Heart left ventricle (tissue), 16 donors: ENCODE data around the gene USP8. TPM values are rescaled to one million over a fixed set of nuclear protein-coding genes. Genes with fewer than 3 reads are reported as not detected.

Experiments
- ATAC-seq, 4 donors: fragments of 200-7000 bp; cut with Tn5 transposase; one replicate each; pipeline ENCODE4 v1.9.1; 2020 to 2022; ENCODE audit warnings: moderate library complexity in 4 of 4, mild to moderate bottlenecking in 3 of 4, moderate number of reproducible peaks in 1 of 4
- DNase-seq, 5 donors: peaks; one replicate each; pipeline ENCODE4 v3.0.0-alpha.2; 2020
- H3K27ac ChIP-seq, 12 donors: fragments of 200-600 bp; sonication (generic) in 4 of 12; one replicate each; pipeline versions ENCODE4 v1.5.0 to v1.8.0; 2016 to 2022; ENCODE audit warnings: mild to moderate bottlenecking in 2 of 12
- H3K27me3 ChIP-seq, 9 donors: fragments of 200-600 bp; sonication (generic) in 2 of 9; one replicate each; pipeline versions ENCODE4 v1.5.1 to v1.8.0; 2016 to 2022; ENCODE audit warnings: mild to moderate bottlenecking in 3 of 9
- H3K36me3 ChIP-seq, 9 donors: fragments of 200-600 bp; sonication (generic) in 2 of 9; one replicate each; pipeline versions ENCODE4 v1.5.0 to v1.8.0; 2018 to 2022; ENCODE audit warnings: mild to moderate bottlenecking in 2 of 9
- H3K4me1 ChIP-seq, 12 donors: fragments of 200-600 bp; sonication (generic) in 4 of 12; one replicate each; pipeline versions ENCODE4 v1.5.0 to v1.8.0; 2016 to 2022; ENCODE audit warnings: mild to moderate bottlenecking in 3 of 12
- H3K4me3 ChIP-seq, 12 donors: fragments of 200-600 bp; sonication (generic) in 4 of 12; one replicate each; pipeline versions ENCODE4 v1.5.0 to v1.8.0; 2017 to 2022; ENCODE audit warnings: mild to moderate bottlenecking in 9 of 12, moderate library complexity in 4 of 12
- H3K9me3 ChIP-seq, 12 donors: fragments of 200-600 bp; sonication (generic) in 4 of 12; one replicate each; pipeline versions ENCODE4 v1.5.0 to v1.8.0; 2016 to 2022; ENCODE audit warnings: mild to moderate bottlenecking in 1 of 12
- POLR2A ChIP-seq, 2 donors: fragments of 450-650 bp; IDR thresholded peaks; one replicate each; pipeline ENCODE4 v1.6.1; 2017; ENCODE audit warnings: antibody characterized with exemption in 2 of 2, mild to moderate bottlenecking in 2 of 2, moderate library complexity in 2 of 2
- WGBS, 4 donors: extraction: QIAGEN DNeasy Blood & Tissue Kit in 2 of 4; methylation state at CpG; one replicate each; pipeline versions ENCODE4 v1.1.5 to v1.1.7; 2013 to 2018; 5-methylcytosine and 5-hydroxymethylcytosine counted together
- intact Hi-C, 10 donors: fragments of 100-400 bp; cut with DNase I; formaldehyde crosslinking; loops; one replicate each; pipeline versions ENCODE4 v1.11.1 to v1.14.2; 2022
- polyA plus RNA-seq, 2 donors: library from polyadenylated mRNA; stranded (reverse); fragments of 200-250 nt; gene quantifications; one replicate each; pipeline ENCODE4 v1.2.3, GENCODE V29; 2013
- total RNA-seq, 9 donors: library from RNA; depleted of rRNA in 2 of 9; stranded (reverse); fragments of >200 nt in 2 of 9; fragmentation: NEBNext Ultra II Directional in 3 of 9; extraction: Animal tissue kit (Norgen Biotek cat#: 25700) in 3 of 9; gene quantifications; one replicate each; pipeline versions ENCODE4 v1.1.0 to v1.2.4, GENCODE V29; 2016 to 2023
- TF ChIP-seq, protein P1 (sequence below), 12 donors: fragments of 200-600 bp; sonication (generic) in 4 of 12; IDR thresholded peaks; one replicate each; pipeline versions ENCODE4 v1.5.0 to v1.8.0; 2018 to 2022; ENCODE audit warnings: antibody characterized with exemption in 12 of 12, mild to moderate bottlenecking in 5 of 12
- donor health status: ischemic (EF 13 %, LVEDD 7.1; RV severe dilation, severe dysfunction).
- donor health status: healthy with polysubstance abuse.
- donor health status: DM: no; HTN: yes; CAD: no.
- donor health status: DM: no; HTN: no; CAD: no.
- donor health status: ischemic (EF 25% LVEDD 6.9; RV normal size, moderate dysfunction).
- donor health status: ischemic (EF 25% LVEDD 5.7; RV mildly dilated, moderate dysfunction).
- donor health status: healthy.
- donor health status: DM: yes; HTN: yes; CAD: no.
- donor health status: ischemic (EF 35%, LVEDD 5.7; RV mildly dilated, moderate dysfunction).
- donor health status: nonischemic (EF 11% LVEDD 7.7; RV severe dilation, severe dysfunction).
- donor health status: DM: yes; HTN: yes; CAD: no.
- donor health status: PGD.
- donor health status: ischemic (EF 29% LVEDD 5.4; RV normal size, mild dysfunction).
- donor health status: nonischemic (EF 23%, LVEDD 6.1; RV moderate dilation, normal function).

Gene USP8
- total and polyA plus RNA-seq, 11 donors = 12.6 to 53.3 (median 40.8) TPM

GRCh38 chr15:50549326-50549725, 125.1 kb downstream of the USP8 start:
- WGBS, 4 donors = 83 to 90% (median 87%) methylated on average over 7 of the region's 7 CpGs
- intact Hi-C loops = no loop called here

GRCh38 chr15:50552238-50552637, 128.0 kb downstream of the USP8 start:
- DNase-seq (no peak), ATAC-seq (no peak)
- Histone ChIP-seq H3K27me3 (no peaks in the 10 kb centered on the region), H3K4me1 (no peaks in the 10 kb centered on the region), H3K36me3 (peaks cover 0 to 9% (median 4%) of the 10 kb centered on the region in 9 donors), H3K27ac (no peak overlapping the region), H3K9me3 (no peaks in the 10 kb centered on the region), H3K4me3 (no peak overlapping the region)
- intact Hi-C loops = no loop called here
- 83 to 92% (median 89%) methylated on average over 4 of the region's 4 CpGs for WGBS, 4 donors
- TF ChIP-seq POLR2A (IDR thresholded peaks at IDR 0.05) = no peak
- TF ChIP-seq, protein P1, sequence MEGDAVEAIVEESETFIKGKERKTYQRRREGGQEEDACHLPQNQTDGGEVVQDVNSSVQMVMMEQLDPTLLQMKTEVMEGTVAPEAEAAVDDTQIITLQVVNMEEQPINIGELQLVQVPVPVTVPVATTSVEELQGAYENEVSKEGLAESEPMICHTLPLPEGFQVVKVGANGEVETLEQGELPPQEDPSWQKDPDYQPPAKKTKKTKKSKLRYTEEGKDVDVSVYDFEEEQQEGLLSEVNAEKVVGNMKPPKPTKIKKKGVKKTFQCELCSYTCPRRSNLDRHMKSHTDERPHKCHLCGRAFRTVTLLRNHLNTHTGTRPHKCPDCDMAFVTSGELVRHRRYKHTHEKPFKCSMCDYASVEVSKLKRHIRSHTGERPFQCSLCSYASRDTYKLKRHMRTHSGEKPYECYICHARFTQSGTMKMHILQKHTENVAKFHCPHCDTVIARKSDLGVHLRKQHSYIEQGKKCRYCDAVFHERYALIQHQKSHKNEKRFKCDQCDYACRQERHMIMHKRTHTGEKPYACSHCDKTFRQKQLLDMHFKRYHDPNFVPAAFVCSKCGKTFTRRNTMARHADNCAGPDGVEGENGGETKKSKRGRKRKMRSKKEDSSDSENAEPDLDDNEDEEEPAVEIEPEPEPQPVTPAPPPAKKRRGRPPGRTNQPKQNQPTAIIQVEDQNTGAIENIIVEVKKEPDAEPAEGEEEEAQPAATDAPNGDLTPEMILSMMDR (IDR thresholded peaks at IDR 0.05) = no peak

More at GRCh38 chr15:50549326-50549725, 125.1 kb downstream of the USP8 start:
- Histone ChIP-seq H3K27me3 (no peaks in the 10 kb centered on the region), H3K9me3 (no peaks in the 10 kb centered on the region), H3K36me3 (no peaks in the 10 kb centered on the region), H3K27ac (no peak overlapping the region), H3K4me3 (no peak overlapping the region), H3K4me1 (no peaks in the 10 kb centered on the region)
- DNase-seq (no peak), ATAC-seq (no peak)
- no peak for TF ChIP-seq POLR2A (IDR thresholded peaks at IDR 0.05)
- TF ChIP-seq, protein P1 (IDR thresholded peaks at IDR 0.05) = no peak

GRCh38 chr15:50556642-50557371, 132.6 kb downstream of the USP8 start:
- no peaks in the 10 kb centered on the region for H3K9me3 ChIP-seq
- TF ChIP-seq, protein P1 (IDR thresholded peaks at IDR 0.05) = no peak
- H3K4me3 ChIP-seq = no peak overlapping the region
- WGBS, 4 donors = 95 to 98% (median 96%) methylated on average over 2 of the region's 2 CpGs
- H3K27me3 ChIP-seq = no peaks in the 10 kb centered on the region
- no peaks in the 10 kb centered on the region for H3K4me1 ChIP-seq
- DNase-seq (no peak), ATAC-seq (no peak)
- intact Hi-C loops = no loop called here
- H3K36me3 ChIP-seq = peaks cover 0 to 54% (median 44%) of the 10 kb centered on the region in 9 donors
- H3K27ac ChIP-seq = no peak overlapping the region

- intact Hi-C loops = no loop called here
- DNase-seq (no peak), ATAC-seq (no peak)
- WGBS, 4 donors = 96 to 100% (median 99%) methylated on average over 2 of the region's 2 CpGs
- Histone ChIP-seq H3K4me3 (no peak overlapping the region), H3K27ac (no peak overlapping the region), H3K27me3 (no peaks in the 10 kb centered on the region), H3K9me3 (no peaks in the 10 kb centered on the region), H3K4me1 (no peaks in the 10 kb centered on the region), H3K36me3 (peaks cover 0 to 66% (median 55%) of the 10 kb centered on the region in 9 donors)
- no peak for TF ChIP-seq POLR2A (IDR thresholded peaks at IDR 0.05)
- TF ChIP-seq, protein P1 (IDR thresholded peaks at IDR 0.05) = no peak
These were observed 133.8 kb downstream of the USP8 start for GRCh38 chr15:50558012-50558411.
